Keratinocyte (primary cell): ENCODE data around the gene GPR37. TPM values are rescaled to one million over a fixed set of nuclear protein-coding genes. Genes with fewer than 3 reads are reported as not detected.

Experiments used
- DNase-seq: peaks from one replicate; pipeline ENCODE4 v3.0.0-alpha.2; 2011; ENCODE audit warnings: low read depth, missing footprints, low spot score
- FAIRE-seq: peaks from 2 replicates; lab custom pipeline; 2011; peaks lifted over from hg19 to GRCh38; lab: Jason Lieb, UNC
- H2AFZ ChIP-seq: 2 replicates; pipeline ENCODE4 v1.6.0; 2012; ENCODE audit warnings: low read length, control low read depth, inconsistent platforms; ENCODE audit not compliant: control insufficient read depth
- H3K27ac ChIP-seq: 2 replicates; pipeline ENCODE4 v1.5.1; 2011; ENCODE audit warnings: low read length; ENCODE audit not compliant: control insufficient read depth, insufficient read depth
- H3K27me3 ChIP-seq: 3 replicates; pipeline ENCODE4 v1.6.0; 2011; ENCODE audit warnings: low read length; ENCODE audit not compliant: control insufficient read depth, insufficient read depth; ENCODE audit errors: extremely low read depth
- H3K36me3 ChIP-seq, 2 experiments: 2 replicates in 1 of 2; 3 replicates in 1 of 2; pipeline ENCODE4 v1.5.1; 2011; ENCODE audit warnings: low read length in 2 of 2, mild to moderate bottlenecking in 1 of 2; ENCODE audit not compliant: control insufficient read depth in 2 of 2, insufficient read depth in 2 of 2; ENCODE audit errors: extremely low read depth in 1 of 2
- H3K4me1 ChIP-seq: 3 replicates; pipeline ENCODE4 v1.5.1; 2011; ENCODE audit warnings: low read length; ENCODE audit not compliant: control insufficient read depth, insufficient read depth; ENCODE audit errors: extremely low read depth
- H3K4me2 ChIP-seq: 3 replicates; pipeline ENCODE4 v1.6.0; 2011; ENCODE audit warnings: low read depth, low read length; ENCODE audit not compliant: control insufficient read depth, insufficient read depth; ENCODE audit errors: extremely low read depth
- H3K4me3 ChIP-seq, 3 experiments: fragments of 200-600 bp in 1 of 3; sonication (generic) in 1 of 3; 2 replicates in 2 of 3; 3 replicates in 1 of 3; pipeline ENCODE4 v1.5.1; 2011 to 2016; ENCODE audit warnings: low read length in 3 of 3, mild to moderate bottlenecking in 3 of 3, control low read depth in 2 of 3, inconsistent platforms in 1 of 3, low read depth in 1 of 3, mixed read lengths in 1 of 3, mixed run types in 1 of 3, moderate library complexity in 1 of 3; ENCODE audit not compliant: control insufficient read depth in 2 of 3, insufficient read depth in 2 of 3; ENCODE audit errors: extremely low read depth in 1 of 3
- H3K79me2 ChIP-seq: 2 replicates; pipeline ENCODE4 v1.6.0; 2012; ENCODE audit warnings: low read length; ENCODE audit not compliant: control insufficient read depth, insufficient read depth
- H3K9ac ChIP-seq: 3 replicates; pipeline ENCODE4 v1.6.0; 2011; ENCODE audit warnings: low read length; ENCODE audit not compliant: control insufficient read depth, insufficient read depth; ENCODE audit errors: extremely low read depth
- H3K9me1 ChIP-seq: 3 replicates; pipeline ENCODE4 v1.6.0; 2011; ENCODE audit warnings: low read length; ENCODE audit not compliant: control insufficient read depth, insufficient read depth; ENCODE audit errors: extremely low read depth
- H3K9me3 ChIP-seq: 2 replicates; pipeline ENCODE4 v1.5.1; 2012; ENCODE audit warnings: low read depth, low read length; ENCODE audit not compliant: control insufficient read depth
- H4K20me1 ChIP-seq: 3 replicates; pipeline ENCODE4 v1.6.0; 2011; ENCODE audit warnings: low read length; ENCODE audit not compliant: control insufficient read depth, insufficient read depth; ENCODE audit errors: extremely low read depth
- CTCF ChIP-seq, 3 experiments: IDR thresholded peaks in 1 of 3; conservative IDR thresholded peaks in 1 of 3; optimal IDR thresholded peaks in 1 of 3; 2 replicates in 2 of 3; 3 replicates in 1 of 3; pipeline versions ENCODE3 to v1.5.1; 2011; ENCODE audit warnings: low read length in 3 of 3, mild to moderate bottlenecking in 3 of 3, moderate library complexity in 2 of 3, control low read depth in 1 of 3, inconsistent platforms in 1 of 3; ENCODE audit not compliant: insufficient read depth in 2 of 3; ENCODE audit errors: extremely low read depth in 1 of 3
- EZH2 ChIP-seq: IDR thresholded peaks from one replicate; pipeline ENCODE4 v1.6.1; 2012; ENCODE audit warnings: inconsistent platforms, mild to moderate bottlenecking, low read length, moderate library complexity
- dilution Hi-C: fragments of 300-500 bp; cut with MboI; formaldehyde crosslinking; loops from one replicate; pipeline ENCODE4 v1.7.0; 2020; ENCODE audit warnings: low sequenced_read_pairs; ENCODE audit not compliant: extremely low pct_ligation_motif_present
- polyA plus RNA-seq, 5 experiments: library from polyadenylated mRNA; depleted of rRNA in 3 of 5; stranded (reverse) in 3 of 5; stranded (forward) in 1 of 5; unstranded in 1 of 5; fragments of >200 nt; gene quantifications; 1 replicate in 1 of 5; 2 replicates in 3 of 5; 3 replicates in 1 of 5; pipeline versions ENCODE4 v1.2.1 to v1.2.3, GENCODE V29; 2011 to 2012; ENCODE audit warnings: missing spikeins in 2 of 5, low read depth in 1 of 5, low replicate concordance in 1 of 5

The GPR37 gene
- polyA plus RNA-seq, 1 donor (not counting 4 experiments of a cell fraction or from before 2014, with no cell fraction given), result 0.58 TPM

DNA sequence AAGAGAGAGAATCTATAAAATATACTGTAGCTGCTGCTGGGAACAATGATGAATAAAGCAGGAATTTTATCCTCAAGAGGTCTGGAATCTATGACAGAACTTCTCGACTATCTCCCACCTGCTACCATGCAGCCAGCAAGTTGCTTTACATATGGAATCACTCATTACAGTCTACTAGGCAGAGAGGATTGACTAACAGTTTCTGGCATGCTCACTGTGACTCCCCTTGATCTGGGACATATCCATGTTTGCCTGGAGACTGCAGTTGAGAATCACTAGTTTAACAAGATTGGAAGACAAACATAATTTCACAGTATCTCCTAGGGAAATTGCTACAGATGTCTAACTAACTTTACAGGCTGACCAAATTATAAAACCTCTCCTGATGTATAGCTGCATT, 13.3 kb downstream of the GPR37 start:
- H3K4me3 ChIP-seq, result no peak overlapping the region
- H3K27ac ChIP-seq, result no peak overlapping the region
- H3K9me1 ChIP-seq, result no peaks in the 10 kb centered on the region
- no peak overlapping the region for H3K4me2 ChIP-seq
- DNase-seq (no peak), FAIRE-seq (no peak)
- H3K9ac ChIP-seq, result no peak overlapping the region
- TF ChIP-seq CTCF (optimal IDR thresholded peaks at IDR 0.05 in 1 of 3, IDR thresholded peaks at IDR 0.05 in 1 of 3, conservative IDR thresholded peaks at IDR 0.05 in 1 of 3; ENCODE audit: extremely low read depth in 1 of 3, insufficient read depth in 2 of 3, low read length in 3 of 3), result no peak
- no peak for TF ChIP-seq EZH2
- H4K20me1 ChIP-seq, result no peaks in the 10 kb centered on the region
- H3K27me3 ChIP-seq, result no peaks in the 10 kb centered on the region
- no peaks in the 10 kb centered on the region for H3K9me3 ChIP-seq
- H3K36me3 ChIP-seq, result no peaks in the 10 kb centered on the region
- H2AFZ ChIP-seq, result no peak overlapping the region
- dilution Hi-C loops, result loop anchor here (25.0 kb wide), 1 partner anchor 590 kb away; no protein-coding TSS in a partner anchor
- no peaks in the 10 kb centered on the region for H3K4me1 ChIP-seq
- H3K79me2 ChIP-seq, result no peaks in the 10 kb centered on the region

DNA sequence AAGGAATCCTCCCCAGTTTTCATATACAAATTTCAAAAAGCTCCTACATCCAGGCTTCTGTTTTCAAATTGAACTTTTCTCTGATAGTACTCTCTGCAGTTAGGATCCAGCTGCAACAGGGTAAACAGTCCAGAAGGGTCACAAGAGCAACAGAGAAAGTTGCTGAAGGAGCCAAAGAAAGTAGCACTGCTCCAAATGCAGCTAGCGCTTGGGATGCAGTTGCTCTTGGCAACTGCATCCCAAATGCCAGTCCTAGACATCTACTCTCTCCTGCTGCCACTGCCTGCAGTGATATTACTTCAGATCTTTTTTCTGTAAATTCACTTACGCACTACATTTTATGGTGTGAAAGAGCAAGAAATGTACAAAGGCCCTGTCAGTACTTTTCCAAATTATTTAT, 14.6 kb downstream of the GPR37 start:
- no peak for FAIRE-seq

More for the DNA sequence above, 14.6 kb downstream of the GPR37 start:
- H4K20me1 ChIP-seq, result no peaks in the 10 kb centered on the region
- H3K4me2 ChIP-seq, result no peak overlapping the region
- TF ChIP-seq EZH2, result no peak
- TF ChIP-seq CTCF (optimal IDR thresholded peaks at IDR 0.05 in 1 of 3, IDR thresholded peaks at IDR 0.05 in 1 of 3, conservative IDR thresholded peaks at IDR 0.05 in 1 of 3; ENCODE audit: extremely low read depth in 1 of 3, insufficient read depth in 2 of 3, low read length in 3 of 3), result no peak
- H3K4me1 ChIP-seq, result no peaks in the 10 kb centered on the region
- H3K9me1 ChIP-seq, result no peaks in the 10 kb centered on the region
- no peak overlapping the region for H3K4me3 ChIP-seq
- H3K79me2 ChIP-seq, result no peaks in the 10 kb centered on the region
- H3K27me3 ChIP-seq, result no peaks in the 10 kb centered on the region
- no peak for DNase-seq
- no peaks in the 10 kb centered on the region for H3K9me3 ChIP-seq
- no peaks in the 10 kb centered on the region for H3K36me3 ChIP-seq
- dilution Hi-C loops, result loop anchor here (25.0 kb wide), 1 partner anchor 589 kb away; no protein-coding TSS in a partner anchor
- H3K27ac ChIP-seq, result no peak overlapping the region
- H2AFZ ChIP-seq, result no peak overlapping the region
- no peak overlapping the region for H3K9ac ChIP-seq
